ENCODE data around the gene SLC2A14.
"Not testable (repeated sequence)": the region's sequence is repeated elsewhere in the genome, so short reads cannot be mapped to it uniquely, and the experiment has no call there.

GRCh38 chr12:7839226-7839625 lies 33.5 kb downstream of the SLC2A14 start:
- TF ChIP-seq, protein P1, sequence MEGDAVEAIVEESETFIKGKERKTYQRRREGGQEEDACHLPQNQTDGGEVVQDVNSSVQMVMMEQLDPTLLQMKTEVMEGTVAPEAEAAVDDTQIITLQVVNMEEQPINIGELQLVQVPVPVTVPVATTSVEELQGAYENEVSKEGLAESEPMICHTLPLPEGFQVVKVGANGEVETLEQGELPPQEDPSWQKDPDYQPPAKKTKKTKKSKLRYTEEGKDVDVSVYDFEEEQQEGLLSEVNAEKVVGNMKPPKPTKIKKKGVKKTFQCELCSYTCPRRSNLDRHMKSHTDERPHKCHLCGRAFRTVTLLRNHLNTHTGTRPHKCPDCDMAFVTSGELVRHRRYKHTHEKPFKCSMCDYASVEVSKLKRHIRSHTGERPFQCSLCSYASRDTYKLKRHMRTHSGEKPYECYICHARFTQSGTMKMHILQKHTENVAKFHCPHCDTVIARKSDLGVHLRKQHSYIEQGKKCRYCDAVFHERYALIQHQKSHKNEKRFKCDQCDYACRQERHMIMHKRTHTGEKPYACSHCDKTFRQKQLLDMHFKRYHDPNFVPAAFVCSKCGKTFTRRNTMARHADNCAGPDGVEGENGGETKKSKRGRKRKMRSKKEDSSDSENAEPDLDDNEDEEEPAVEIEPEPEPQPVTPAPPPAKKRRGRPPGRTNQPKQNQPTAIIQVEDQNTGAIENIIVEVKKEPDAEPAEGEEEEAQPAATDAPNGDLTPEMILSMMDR (IDR thresholded peaks at IDR 0.05; ENCODE audit: low read length) = not testable (repeated sequence)
- TF ChIP-seq EZH2 (IDR thresholded peaks at IDR 0.05; ENCODE audit: borderline replicate concordance, low read length) = not testable (repeated sequence)

Data from OCI-LY1 (cell line).